Erythroblast (primary cell): ENCODE results near the gene FRMPD2.

Experiments used
- GATA1 ChIP-seq: IDR thresholded peaks from 2 replicates; pipeline ENCODE4 v1.6.1; 2011; ENCODE audit warnings: low read depth, mild to moderate bottlenecking, control low read depth, low read length, moderate library complexity
- POLR2A ChIP-seq: IDR thresholded peaks from 2 replicates; pipeline ENCODE4 v1.6.1; 2011; ENCODE audit warnings: mild to moderate bottlenecking, low read length

DNA sequence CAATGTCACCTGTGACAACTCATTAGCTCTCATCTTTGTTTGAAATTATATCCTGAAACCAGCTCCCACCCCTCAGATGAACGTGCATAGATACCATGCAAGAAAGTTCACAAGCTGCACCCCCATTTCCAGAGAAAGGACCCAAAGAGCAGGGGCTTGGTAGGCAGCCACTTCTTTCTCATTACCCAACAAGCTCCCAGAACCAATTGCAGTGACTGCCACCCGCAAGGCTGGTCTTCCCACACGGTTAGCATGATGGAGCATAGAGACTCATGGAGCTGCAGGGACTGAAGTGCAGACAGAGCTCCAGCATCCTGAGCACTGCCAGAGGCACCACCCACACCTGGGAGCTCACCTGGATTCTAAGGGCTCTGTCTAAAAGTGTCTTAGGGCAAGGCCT is 28.5 kb downstream of the FRMPD2 start:
- no peak for TF ChIP-seq POLR2A
- TF ChIP-seq GATA1, result no peak
